Measurements from ENCODE around the gene FAM221A.
"Not testable (repeated sequence)": the region's sequence is repeated elsewhere in the genome, so short reads cannot be mapped to it uniquely, and the experiment has no call there.

The FAM221A gene, protein sequence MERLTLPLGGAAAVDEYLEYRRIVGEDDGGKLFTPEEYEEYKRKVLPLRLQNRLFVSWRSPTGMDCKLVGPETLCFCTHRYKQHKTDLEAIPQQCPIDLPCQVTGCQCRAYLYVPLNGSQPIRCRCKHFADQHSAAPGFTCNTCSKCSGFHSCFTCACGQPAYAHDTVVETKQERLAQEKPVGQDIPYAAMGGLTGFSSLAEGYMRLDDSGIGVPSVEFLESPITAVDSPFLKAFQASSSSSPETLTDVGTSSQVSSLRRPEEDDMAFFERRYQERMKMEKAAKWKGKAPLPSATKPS

DNA sequence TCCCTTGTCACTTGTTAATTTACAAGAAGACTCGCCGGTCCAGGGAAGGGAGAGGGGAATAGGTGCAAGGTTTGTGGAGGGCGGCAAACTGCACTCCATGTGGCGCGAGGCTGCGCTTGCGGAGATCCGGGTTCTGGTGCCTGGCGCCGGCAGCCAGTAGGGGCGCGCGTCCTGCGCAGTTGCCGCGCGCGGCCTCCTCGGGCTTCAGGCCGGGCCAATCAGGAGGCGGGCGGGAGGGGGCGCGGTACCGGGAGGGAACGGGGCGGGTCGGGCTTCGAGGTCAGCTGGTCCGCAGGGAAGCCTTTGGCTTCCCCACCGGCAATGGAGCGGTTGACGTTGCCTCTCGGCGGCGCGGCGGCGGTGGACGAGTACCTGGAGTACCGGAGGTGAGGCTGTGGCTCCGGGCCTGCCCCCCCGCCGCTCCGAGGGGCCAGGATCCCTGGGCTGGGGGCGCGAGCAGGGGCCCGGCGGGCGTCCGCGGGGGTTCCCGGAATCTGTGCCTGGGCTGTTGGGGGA, at the start of gene FAM221A:
Gene FAM221A (plus strand): TSS at position 302 of the 516 bp plus-strand sequence. CDS start 20 bp downstream, at position 322.
- peak; percentile 99 for DNase-seq

DNA sequence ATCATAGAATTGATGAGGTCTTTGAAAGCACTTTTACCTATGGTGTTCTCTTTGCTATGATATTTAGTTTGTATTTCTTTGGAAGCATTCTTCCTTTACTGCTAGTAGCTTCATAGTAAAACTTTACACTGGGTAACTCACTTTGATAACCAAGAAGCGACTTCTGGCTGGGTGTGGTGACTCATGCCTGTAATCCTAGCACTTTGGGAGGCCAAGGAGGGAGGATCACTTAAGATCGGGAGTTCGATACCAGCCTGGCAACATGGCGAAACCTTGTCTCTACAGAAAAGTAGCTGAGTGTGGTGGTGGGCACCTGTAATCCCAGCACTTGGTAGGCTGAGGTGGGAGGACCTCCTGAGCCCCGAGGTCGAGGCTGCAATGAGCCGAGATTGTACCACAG, 46.6 kb upstream of the FAM221A start:
- no peak for DNase-seq

DNA sequence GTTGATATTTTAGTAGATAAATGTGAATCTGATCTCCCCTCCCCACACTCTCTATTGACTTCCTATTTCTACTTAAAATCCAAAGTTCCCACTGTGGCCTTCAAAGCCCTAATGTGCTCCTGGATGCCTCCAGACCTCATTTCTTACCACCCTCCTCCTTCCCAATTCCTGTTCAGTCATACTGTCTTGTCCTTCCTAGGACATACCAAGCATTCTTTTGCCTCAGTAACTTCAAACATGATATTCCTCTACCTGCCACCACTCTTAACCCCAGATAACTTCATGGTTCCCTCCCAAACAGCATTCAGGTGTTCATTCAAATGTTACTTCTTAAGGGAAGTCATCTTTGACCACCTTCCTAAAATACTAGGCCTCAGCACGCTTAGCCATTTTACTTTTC, 34.2 kb upstream of the FAM221A start:
- no peak for DNase-seq

DNA sequence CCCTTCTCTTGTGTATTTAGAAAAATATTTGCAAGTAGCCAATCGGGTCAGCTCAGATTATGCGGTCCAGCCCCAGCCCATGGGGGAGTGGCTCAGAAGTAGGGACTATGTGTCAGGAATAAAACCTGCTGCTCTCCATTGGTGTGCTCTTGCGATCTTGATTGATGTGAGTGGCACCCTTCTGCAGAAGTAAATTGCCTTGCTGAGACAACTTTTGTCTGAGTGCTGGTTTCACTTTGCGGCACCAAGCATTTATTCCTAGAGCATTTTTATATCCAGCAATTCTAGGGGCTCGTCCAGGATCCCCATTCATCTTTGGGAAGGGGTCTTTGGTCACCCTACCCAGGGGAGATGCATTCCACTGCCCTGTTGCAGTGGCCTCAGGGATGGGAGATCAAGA, 26.1 kb upstream of the FAM221A start:
- peak; percentile 26 for DNase-seq

DNA sequence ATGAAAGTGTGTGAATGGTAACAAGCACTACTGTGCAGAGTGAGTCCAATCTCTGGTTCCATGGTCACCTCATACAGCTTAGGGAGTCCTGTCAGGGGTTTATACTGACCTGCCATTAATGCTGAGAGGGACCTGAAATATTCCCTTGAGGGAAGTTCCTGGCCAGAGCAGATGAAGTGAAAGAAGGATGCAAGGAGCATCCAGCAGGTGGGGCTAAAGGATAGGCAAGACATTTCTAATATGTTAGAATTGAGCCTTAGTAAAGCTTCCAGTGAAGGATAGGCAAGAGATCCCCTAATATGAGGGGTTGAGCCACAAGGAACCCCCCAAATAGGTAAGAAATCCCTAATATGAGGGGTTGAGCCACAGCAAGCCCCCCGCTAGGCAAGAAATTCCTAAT, 25.5 kb upstream of the FAM221A start:
- peak; percentile 87 for DNase-seq

DNA sequence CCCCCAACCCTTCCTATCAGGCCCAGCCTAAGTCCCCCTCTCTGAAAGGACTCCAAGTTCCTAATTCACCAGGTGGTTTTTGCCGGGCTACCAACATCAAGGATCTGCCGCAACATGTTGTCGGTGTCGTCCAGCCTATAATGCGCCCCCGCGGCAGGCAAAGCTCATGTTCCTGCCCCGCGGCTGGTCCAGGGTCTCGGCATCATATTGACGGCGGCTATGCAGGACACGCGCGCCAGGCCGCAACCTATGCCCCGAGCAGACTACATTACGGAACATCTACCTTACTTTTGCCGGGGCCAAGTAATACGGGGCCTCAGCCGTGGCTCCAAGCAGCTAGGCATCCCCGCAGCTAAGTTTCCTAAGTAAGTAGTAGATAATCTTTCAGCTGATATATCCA, 24.6 kb upstream of the FAM221A start:
- no peak for DNase-seq

DNA sequence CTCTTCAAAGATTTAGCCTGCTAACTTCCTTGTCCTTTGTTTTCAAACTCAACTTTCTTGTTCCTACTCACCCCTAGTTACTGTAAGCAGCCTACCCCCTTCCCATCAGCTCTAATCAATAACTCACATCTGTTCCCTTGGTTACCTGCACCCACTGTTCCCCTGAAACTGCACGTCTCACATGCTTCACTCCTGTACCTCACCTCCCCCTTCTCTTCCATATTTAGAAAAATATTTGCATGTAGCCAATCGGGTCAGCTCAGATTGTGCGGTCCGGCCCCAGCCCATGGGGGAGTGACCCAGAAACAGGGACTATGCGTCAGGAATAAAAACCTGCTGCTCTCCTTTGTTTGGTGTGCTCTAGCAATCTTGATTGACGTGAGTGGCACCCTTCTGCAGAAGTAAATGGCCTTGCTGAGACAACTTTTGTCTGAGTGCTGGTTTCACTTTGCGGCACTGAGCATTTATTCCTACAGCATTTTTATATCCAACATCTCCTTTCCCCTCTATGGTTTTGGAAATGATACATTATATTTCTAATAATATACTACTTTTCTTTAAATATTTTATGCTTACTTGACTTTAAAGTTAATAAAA, 21.1 kb upstream of the FAM221A start:
- DNase-seq, result no peak

DNA sequence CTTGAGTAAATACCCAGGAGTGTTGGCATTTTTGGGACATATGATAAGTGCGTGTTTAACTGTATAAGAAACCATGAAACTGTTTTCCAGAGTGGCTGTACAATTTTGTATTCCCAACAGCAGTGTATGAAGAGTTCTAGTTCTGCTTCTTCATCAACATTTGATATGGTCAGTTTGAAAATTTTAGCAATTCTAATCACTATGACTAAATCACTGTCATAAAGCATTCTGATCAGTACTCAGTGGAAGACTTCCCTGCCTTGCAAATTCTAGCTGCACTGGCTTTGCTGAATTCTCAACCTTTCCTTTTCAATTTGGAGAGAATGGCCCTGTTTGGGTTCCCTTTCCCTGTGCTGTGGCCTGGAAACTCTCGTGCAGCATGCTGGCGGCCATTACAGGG, 18.6 kb upstream of the FAM221A start:
- DNase-seq, result no peak

DNA sequence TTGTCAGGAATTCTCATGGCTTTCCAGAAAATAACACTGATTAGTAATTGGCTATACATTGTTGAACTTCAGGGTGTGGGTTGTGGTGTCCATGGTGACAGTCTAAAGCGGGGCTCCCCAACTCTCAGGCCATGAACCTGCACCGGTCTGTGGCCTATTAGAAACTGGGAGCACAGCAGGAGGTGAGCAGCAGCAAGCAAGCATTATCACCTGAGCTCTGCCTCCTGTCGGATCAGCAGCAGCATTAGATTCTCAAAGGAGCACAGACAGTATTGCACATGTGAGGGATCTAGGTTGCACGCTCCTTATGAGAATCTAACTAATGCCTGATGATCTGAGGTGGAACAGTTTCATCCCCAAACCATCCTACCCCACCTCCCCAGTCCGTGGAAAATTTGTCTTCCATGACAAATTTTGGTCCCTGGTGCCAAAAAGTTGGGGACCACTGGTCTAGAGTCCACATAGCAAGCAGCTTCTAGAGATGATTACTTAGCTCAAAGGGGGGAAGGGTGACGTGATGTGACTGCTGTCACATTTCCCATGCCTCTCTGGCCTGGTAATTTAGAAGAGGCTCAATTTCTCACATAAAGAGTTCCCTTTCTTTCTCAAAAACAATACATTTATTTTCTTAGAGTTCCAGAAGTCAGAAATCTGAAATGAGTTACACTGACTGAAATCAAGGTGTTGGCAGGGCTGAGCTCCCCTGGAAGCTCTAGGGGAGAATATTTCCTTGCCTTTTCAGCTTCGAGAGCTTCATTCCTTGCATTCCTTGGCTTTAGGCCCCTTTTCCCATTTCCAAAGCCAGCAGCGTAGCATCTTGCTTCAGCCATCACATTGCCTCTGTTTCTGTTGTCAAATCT, 17.6 kb upstream of the FAM221A start:
- no peak for DNase-seq

DNA sequence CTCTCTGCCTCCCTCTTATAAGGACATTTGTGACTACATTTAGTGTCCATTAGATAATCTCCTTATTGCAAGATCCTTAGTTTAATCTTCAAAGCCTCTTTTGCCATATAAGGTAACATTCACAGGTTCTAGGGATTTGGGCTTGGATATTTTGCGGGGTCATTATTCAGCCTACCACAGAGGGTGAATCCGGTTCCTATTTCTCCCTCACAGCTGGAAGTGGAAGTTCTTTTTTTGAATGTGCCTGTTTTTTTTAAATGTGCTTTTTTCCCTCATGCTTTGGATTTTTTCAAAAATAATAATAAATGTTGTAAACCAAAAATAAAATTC, 17.1 kb upstream of the FAM221A start:
- no peak for DNase-seq

DNA sequence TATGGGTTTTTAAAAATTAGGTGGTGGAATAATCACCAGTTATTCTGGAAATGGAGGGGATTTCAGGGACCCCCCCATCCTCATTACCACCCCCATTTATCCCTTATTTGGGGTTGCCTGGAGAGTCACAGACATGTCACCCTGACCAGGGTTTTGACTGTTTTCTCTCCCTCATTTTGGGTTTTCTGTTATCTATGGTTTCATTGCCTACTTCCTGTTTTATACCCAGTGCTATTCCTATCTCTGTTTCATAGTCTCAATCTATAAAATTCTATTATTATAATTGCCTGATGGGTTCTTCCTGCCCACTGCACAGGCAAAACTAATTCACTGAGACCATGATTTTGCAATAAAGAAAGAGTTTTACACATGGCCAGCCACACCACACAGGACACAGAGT, 15.9 kb upstream of the FAM221A start:
- no peak for DNase-seq

DNA sequence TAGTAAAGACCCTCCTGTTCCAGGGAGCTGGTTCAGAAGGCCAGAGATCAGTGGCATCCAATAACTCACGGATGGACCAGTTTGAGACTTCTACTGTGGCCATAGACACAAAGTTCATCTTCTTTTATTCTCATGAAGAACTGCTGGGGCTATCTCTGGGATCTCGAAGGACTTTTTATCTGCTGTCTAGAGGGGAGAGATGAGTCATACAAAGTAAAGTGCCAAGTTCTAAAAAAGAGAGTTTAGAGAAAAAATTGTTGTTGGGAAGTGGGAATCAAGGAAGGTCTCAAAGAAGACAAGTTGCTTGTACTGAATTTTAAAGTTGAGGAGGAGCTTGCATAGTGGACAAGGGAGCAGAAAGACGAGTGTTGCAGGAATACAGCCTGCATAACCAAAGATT, 8.0 kb upstream of the FAM221A start:
- DNase-seq, result no peak

DNA sequence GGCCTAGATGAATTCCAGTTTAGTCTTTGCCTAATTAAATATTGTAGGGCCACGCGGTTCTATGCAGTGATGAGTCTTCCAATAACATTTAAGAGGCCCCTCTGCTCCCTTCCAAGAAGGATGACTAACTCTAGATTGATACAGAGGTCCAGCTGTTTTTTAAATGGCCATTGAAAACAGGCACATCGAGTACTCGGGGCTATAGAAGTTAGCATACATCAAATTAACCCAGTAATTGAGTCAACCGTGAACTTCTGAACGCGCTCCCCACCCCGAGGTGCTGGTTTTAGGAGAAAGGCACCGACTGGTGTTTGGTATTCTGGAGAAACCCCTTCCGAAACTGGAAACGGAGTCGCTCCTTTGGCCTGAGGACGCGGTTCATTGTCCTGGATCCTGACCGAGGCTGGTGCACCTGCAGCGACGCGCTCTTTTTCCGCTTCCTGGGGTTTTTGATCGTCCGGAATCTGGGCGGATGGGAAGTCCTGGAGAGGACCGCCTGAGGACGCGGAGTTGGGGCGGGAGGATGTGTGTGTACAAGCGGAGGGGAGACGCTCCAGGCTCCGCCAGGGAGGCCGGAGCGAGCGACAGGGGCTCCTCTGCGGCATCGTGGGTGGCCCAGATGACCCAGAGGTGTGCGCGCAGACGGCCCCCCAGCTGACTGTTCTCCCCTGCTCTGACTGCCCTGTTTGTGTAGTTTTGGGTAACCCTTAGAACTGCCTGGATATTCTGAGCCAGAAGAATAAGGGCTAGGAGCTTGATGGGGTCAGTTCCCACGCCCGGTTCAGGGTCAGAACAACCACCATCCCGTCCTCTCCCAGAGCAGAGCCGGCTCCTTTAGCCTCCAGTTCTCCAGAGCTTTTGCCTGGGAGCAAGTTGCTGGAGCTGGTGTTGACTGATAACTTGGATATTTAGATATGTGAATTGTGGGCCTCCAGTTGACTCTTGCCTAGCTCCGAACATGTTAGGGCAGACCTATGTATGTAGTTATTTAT, 711 bp downstream of the FAM221A start:
- peak; percentile 97 for DNase-seq

DNA sequence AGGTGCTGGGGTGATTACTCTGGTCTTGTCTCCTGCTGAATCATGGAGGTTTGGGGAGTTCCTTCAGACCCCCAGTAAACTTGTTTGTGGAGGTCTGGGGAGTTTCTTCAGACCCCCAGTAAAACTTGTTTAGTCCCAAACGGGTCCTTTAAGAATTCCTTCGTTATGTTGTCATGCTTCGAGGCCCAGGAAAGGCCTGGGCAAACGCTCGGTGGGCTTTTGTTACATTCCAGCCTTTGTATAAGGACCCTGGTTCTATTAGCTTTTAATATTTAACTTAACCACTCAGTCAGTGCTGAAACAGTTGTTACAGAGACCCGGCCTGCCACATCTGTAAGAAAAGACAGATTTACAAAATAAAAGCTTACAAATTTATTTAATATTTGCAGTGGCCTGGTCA, 4.0 kb downstream of the FAM221A start:
- not testable (repeated sequence) for DNase-seq

DNA sequence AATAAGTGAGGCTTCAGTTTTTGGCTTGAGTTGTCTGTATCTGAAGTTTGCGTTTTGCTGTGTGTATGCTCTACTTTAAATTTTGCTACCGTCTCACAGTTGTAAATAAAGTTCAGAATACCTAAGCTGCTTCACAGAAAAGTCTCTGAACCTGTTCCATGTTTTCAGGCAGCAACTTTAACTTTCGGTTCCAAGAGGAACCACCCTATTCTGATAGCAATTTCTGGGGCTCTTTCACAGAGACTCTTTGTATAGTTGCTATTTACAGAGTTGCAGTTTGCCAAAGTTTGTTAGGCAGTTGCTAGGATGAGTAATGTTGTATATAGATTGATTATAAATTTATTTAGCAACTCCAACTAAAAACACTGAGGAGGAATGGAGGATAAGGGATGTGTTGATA, 5.7 kb downstream of the FAM221A start:
- peak; percentile 22 for DNase-seq

DNA sequence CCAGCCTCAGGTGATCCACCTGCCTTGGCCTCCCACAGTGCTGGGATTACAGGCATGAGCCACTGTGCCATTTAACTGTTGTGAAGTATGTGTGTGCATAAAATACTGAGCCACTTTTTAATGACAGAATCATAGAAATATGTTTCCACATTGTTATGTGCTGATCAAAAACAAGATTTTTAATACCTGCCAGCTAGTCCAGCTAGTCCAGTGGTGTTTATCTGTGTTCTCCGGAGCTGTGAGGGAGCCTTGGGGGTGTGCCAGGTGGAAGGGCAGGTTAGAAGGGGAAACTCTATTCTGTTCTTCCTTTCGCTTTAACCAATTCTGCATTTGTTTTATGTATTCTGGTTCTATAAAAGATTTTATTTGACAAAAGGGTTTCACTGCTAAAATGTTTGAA, 7.0 kb downstream of the FAM221A start:
- DNase-seq, result no peak

DNA sequence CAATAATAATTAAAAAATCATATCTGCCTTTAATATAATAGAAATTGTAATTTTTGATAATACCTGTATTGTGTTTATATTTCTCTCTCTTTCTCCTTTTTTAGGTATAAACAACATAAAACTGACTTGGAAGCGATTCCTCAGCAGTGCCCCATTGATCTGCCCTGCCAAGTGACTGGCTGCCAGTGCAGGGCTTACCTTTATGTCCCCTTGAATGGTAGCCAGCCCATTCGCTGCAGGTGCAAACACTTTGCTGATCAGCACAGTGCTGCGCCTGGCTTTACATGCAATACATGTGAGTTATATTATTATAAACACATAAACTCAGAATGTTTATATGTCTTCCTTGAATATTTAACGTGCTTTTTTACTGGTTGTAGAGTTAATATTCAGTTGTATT, 9.2 kb downstream of the FAM221A start:
- DNase-seq, result no peak

DNA sequence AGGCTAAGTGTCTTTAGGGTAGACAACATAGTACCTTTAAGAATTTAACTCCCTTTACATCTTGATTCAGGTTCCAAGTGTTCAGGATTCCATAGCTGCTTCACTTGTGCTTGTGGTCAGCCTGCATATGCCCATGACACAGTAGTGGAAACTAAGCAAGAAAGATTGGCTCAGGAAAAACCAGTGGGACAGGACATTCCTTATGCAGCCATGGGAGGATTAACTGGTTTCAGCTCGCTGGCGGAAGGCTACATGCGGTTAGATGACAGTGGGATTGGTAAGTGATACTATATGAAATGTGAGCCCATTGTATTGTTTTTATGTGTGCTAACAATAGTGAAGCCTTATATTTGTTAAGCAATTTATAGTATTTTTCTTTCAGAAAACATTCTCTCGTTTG, 11.3 kb downstream of the FAM221A start:
- no peak for DNase-seq

DNA sequence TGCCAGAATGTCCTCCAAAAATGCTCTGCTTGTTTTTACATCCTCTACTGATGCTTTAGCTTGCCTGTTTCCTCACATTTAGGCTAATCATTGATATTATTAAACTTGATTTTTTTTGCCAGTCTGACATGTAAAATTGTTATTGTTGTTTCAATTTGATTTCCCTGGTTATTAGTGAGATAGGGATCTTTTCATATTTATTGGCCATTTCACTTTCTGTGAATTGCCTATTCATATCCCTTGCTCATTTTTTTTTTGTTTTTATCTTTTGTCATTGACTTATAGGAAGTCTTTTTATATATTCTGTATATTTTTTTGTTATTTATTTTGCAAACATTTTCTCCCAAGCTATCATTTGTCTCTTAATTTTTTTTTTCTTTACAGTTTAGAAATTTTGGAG, 13.2 kb downstream of the FAM221A start:
- DNase-seq, result no peak

DNA sequence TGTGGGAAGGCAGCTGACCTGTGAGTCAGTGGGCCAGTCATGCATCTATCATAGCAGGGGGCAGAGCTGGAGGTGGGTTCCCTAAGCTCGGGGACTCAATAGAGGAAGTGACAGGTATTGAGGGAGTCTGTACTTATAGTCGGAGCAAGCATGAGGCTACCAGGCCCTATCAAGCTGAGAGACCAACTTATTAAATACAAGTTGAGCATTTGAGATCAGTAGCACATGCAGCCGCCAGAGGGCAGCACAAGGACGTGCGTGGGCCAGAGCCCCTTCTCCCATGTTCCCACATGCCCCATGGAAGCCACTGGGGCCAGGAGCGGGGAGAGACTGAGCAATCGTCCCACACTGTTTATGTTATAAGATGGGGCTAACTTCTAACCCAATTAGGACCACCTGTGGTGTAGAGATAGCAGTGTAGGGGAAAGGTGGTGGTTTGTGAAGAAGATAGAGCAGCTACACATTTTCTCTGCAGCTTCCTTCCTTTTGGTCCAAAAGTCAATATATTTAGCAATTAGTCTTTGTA, 17.0 kb downstream of the FAM221A start:
- peak; percentile 91 for DNase-seq

DNA sequence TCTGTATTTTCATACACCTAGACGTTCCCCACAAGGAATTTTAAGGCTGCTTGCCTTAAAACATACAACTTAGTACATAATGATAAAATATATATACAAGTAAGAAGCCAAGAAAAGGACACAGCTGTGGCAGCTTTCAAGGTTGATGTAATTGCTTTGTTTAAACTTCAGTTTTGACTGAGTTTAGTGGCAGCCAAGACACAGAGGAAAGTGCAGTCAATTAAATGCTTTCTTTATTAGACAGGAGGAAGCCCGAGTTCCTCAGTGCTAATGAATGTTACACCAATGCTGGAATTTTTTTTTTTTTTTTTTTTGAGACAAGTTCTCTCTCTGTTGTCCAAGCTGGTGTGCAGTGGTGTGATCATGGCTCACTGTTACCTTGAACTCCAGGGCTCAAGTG, 18.8 kb downstream of the FAM221A start:
- DNase-seq, result no peak

DNA sequence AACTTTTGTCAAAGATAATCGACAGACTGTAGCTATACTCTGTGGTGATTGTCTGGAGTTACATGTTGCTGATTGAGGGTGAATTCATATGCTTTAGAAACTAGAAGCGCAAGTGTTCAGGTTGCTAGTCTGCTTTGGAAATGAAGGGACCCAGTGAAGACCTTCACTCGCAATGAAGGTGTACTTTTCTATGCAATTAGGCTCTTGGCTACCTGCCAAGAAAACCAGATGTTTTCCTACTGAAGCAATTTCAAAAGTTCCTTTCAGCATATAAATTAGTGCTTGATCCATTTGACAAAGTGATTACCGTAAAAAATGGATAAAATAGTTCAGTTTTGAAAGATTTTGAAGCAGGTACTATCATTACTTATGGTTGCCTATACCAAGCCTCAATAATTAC, 20.0 kb downstream of the FAM221A start:
- no peak for DNase-seq
